HCT116 (cell line): ENCODE data around the gene SNX22.

Experiments
- CTCF ChIP-seq, 3 experiments: fragments of 200-600 bp in 1 of 3; sonication (generic) in 1 of 3; IDR thresholded peaks in 2 of 3; conservative IDR thresholded peaks in 1 of 3; 2 replicates each; pipeline ENCODE4 v1.5.1; 2012 to 2017; ENCODE audit warnings: low read depth in 2 of 3, low read length in 2 of 3, antibody characterized with exemption in 1 of 3, borderline replicate concordance in 1 of 3, control low read depth in 1 of 3, mild to moderate bottlenecking in 1 of 3, mixed read lengths in 1 of 3, mixed run types in 1 of 3, moderate library complexity in 1 of 3; ENCODE audit not compliant: insufficient read depth in 1 of 3
- EGR1 ChIP-seq: IDR thresholded peaks from 2 replicates; pipeline ENCODE4 v1.6.1; 2012; ENCODE audit warnings: low read depth
- EZH2 ChIP-seq: fragments of 200-600 bp; sonication (generic); IDR thresholded peaks from 2 replicates; pipeline ENCODE4 v1.6.1; 2017; ENCODE audit warnings: antibody characterized with exemption, mixed run types
- EZH2phosphoT487 ChIP-seq: fragments of 200-600 bp; IDR thresholded peaks from 2 replicates; pipeline ENCODE4 v1.6.1; 2018; ENCODE audit warnings: antibody characterized with exemption, borderline replicate concordance
- JUND ChIP-seq: IDR thresholded peaks from 2 replicates; pipeline ENCODE4 v1.6.1; 2012
- MAX ChIP-seq: IDR thresholded peaks from 2 replicates; pipeline ENCODE4 v1.6.1; 2012
- POLR2A ChIP-seq: IDR thresholded peaks from 2 replicates; pipeline ENCODE4 v1.7.0; 2011; ENCODE audit warnings: borderline replicate concordance; ENCODE audit not compliant: insufficient read depth, insufficient read length; ENCODE audit errors: extremely low read depth
- POLR2AphosphoS5 ChIP-seq: IDR thresholded peaks from 2 replicates; pipeline ENCODE4 v1.6.1; 2011; ENCODE audit warnings: mild to moderate bottlenecking, low read depth, low read length, moderate library complexity
- RAD21 ChIP-seq: IDR thresholded peaks from 2 replicates; pipeline ENCODE4 v1.6.1; 2012; ENCODE audit warnings: low read depth, mild to moderate bottlenecking
- TCF7L2 ChIP-seq: IDR thresholded peaks from 2 replicates; pipeline ENCODE4 v1.7.0; 2011; ENCODE audit warnings: borderline replicate concordance, inconsistent platforms; ENCODE audit not compliant: insufficient read depth, insufficient read length; ENCODE audit errors: extremely low read depth

- TF ChIP-seq CTCF (IDR thresholded peaks at IDR 0.05 in 2 of 3, conservative IDR thresholded peaks at IDR 0.05 in 1 of 3; ENCODE audit: borderline replicate concordance in 1 of 3, insufficient read depth in 1 of 3, low read depth in 2 of 3, low read length in 2 of 3) (no peak), POLR2AphosphoS5 (no peak), EZH2 (no peak), JUND (no peak), POLR2A (no peak), RAD21 (no peak), EZH2phosphoT487 (no peak), MAX (no peak), TCF7L2 (no peak), EGR1 (no peak)
Observed at GRCh38 chr15:64152507-64153387, 1.2 kb downstream of the SNX22 start.
